RWPE1 (cell line): ENCODE measurements around the gene BRSK2.

ENCODE experiments used
- CTCF ChIA-PET: fragments of 350-600 bp; sonication (Branson Sonifier 250); formaldehyde crosslinking; extraction: SDS; loops from one replicate; lab custom pipeline; 2021; lab: Yijun Ruan, JAX
- POLR2A ChIA-PET: fragments of 400-600 bp; formaldehyde crosslinking; extraction: SDS; loops from one replicate; lab custom pipeline; 2020; ENCODE audit warnings: antibody characterized with exemption; ENCODE audit not compliant: low non-redundant PET; lab: Yijun Ruan, JAX
- DNase-seq: peaks from one replicate; pipeline ENCODE4 v3.0.0; 2012; ENCODE audit warnings: low spot score
- H3K27ac ChIP-seq: fragments of 450-650 bp; 2 replicates; pipeline ENCODE4 v1.5.1; 2017
- TF ChIP-seq, protein P1 (sequence below): fragments of 450-650 bp; conservative IDR thresholded peaks from 2 replicates; pipeline ENCODE4 v1.5.1; 2017; ENCODE audit warnings: low read depth, mild to moderate bottlenecking

BRSK2 gene

DNA sequence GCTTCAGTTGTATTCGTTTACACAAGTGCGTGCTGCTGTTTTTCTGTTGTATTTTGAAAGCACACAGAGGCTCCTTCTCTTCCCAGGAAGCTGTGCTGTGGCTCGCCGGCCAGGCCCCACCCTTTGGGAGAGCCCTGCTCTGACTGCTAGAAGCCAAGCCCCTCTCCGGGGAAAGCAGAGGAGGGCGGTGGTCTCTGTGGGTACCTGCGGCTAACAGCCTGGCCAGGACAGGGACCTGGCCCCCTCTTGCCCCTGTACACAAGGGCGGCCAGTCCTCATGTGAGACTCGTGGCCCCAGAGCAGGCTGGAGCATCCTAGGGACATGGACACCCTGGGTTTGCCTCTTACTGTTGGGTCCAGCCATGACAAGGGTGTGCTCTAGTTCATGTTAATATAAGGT, 82.0 kb downstream of the BRSK2 start:
- POLR2A ChIA-PET, result no interaction called here
- H3K27ac ChIP-seq, result no peak overlapping the region
- TF ChIP-seq, protein P1, sequence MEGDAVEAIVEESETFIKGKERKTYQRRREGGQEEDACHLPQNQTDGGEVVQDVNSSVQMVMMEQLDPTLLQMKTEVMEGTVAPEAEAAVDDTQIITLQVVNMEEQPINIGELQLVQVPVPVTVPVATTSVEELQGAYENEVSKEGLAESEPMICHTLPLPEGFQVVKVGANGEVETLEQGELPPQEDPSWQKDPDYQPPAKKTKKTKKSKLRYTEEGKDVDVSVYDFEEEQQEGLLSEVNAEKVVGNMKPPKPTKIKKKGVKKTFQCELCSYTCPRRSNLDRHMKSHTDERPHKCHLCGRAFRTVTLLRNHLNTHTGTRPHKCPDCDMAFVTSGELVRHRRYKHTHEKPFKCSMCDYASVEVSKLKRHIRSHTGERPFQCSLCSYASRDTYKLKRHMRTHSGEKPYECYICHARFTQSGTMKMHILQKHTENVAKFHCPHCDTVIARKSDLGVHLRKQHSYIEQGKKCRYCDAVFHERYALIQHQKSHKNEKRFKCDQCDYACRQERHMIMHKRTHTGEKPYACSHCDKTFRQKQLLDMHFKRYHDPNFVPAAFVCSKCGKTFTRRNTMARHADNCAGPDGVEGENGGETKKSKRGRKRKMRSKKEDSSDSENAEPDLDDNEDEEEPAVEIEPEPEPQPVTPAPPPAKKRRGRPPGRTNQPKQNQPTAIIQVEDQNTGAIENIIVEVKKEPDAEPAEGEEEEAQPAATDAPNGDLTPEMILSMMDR, result no peak
- CTCF ChIA-PET, result no interaction called here
- DNase-seq, result no peak

DNA sequence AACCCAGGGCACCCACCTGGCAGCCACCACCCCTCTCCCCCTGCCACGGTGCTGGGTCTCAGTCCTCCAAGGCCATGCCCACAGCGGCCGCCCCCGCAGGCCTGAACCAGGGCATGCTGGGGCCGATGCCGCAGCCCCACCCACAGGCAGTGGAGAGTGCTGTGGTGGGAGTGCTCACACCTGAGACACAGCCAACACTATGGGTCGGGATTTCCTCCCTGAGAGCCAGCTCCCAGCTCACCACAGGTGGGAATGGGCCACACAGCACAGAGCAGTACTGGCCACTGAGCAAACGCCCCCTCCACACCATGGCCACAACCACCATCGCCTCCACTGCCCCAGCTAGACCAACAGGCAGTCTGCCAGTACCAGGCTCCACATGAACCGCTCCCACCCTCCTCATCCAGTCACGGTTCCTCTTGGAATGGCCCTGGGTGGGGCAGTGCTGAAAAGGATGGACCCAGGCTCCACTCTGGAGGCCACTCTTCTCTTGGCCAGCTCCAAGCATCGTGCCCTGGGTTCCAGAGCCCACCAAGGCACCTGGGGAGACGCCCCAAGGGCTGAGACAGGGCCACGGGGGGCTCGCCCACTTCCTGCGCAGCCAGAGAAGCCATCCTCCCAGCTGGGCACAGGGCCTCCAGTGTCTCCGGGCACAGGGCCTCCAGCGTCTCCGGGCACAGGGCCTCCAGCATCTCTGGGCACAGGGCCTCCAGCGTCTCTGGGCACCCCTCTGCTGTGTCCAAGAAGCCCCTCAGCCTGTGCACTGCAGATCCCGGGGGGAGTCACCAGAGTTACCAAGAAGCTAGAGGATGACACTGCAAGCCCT, 82.7 kb downstream of the BRSK2 start:
- CTCF ChIA-PET, result no interaction called here

DNA sequence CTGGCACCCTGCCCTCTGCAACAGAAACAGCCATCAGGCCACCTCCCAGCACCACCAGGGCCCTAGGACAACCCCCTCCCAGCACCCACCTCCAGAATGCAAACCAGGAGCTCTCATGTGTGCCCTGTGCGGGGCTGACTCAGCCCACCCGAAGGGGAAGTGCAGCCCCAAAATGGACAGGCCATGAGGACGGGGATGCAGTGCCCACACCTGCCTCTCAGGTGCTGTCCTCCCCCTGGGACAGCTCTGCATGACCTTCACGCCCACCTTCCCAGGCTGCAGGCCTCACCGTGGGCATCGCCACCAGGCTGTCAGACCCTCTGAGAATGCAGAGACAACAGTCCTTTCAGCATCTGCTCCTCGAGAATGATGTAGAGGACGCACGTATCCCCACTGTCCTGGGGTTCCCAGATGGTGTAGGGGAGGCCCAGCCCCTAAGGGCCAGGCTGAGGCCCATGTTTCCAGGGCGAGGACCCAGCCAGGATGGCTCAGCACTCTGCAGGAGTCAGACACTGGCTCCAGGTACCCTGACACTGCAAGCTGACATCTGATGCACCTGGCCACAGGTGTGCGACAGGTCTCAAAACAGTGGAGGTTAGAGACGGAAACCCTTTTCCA, 83.4 kb downstream of the BRSK2 start:
- H3K27ac ChIP-seq, result no peak overlapping the region
- TF ChIP-seq, protein P1, result no peak
- POLR2A ChIA-PET, result no interaction called here
- no peak for DNase-seq
- CTCF ChIA-PET, result no interaction called here

More for the DNA sequence above, 82.7 kb downstream of the BRSK2 start:
- TF ChIP-seq, protein P1, result no peak
- POLR2A ChIA-PET, result no interaction called here
- DNase-seq, result no peak
- H3K27ac ChIP-seq, result no peak overlapping the region

- ChIA-PET POLR2A (no interaction called here), CTCF (no interaction called here)
Measured at GRCh38 chr11:1473786-1474185, 84.1 kb downstream of the BRSK2 start.

GRCh38 chr11:1475841-1476240, 86.1 kb downstream of the BRSK2 start:
- ChIA-PET POLR2A (no interaction called here), CTCF (no interaction called here)
- TF ChIP-seq, protein P1, result no peak
- DNase-seq, result no peak
- H3K27ac ChIP-seq, result no peak overlapping the region

More at GRCh38 chr11:1473786-1474185, 84.1 kb downstream of the BRSK2 start:
- DNase-seq, result no peak
- H3K27ac ChIP-seq, result no peak overlapping the region
- TF ChIP-seq, protein P1, result no peak

DNA sequence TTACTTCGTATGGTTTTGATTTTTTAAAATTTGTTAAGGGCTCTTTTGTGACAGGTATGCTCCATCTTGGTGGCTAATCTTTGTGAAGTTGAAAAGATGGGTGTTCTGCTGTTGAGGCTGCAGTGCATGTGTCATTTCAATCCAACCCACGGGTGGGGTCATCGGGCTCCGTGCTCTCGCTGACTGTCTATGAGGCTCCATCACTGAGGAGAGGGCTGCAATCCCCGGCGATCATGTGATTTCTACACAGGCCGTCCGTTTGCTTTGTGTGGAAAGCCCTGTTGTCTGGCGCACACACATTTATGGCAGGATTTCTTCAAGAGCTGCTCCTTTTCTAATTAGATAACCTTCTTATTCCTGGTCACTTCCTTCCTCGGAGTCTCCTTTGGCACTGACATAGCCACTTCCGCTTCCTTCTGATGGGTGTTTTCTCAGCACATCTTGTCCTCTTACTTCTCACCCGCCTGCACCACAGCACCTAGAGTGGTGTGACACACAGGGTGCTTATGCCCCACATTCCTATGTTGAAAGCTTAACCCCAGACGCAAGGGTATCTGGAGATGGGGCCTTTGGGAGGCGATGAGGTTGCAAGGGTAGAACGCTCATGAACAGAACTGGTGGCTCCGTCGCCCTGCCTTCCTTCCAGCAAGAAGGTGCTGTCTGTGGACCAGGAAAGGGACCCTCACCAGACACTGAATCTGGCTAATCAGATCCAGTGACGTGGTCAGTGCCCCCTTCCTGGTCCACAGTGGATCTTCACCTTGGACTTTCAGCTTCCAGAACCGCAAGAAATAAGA, 87.4 kb downstream of the BRSK2 start:
- ChIA-PET POLR2A (no interaction called here), CTCF (no interaction called here)
- no peak overlapping the region for H3K27ac ChIP-seq
- TF ChIP-seq, protein P1, result no peak
- no peak for DNase-seq
